Sigmoid colon (tissue), 3 donors: ENCODE data around the gene MC5R.

Experiments used
- CTCF ChIP-seq, 4 experiments: fragments of 450-650 bp in 3 of 4; fragments of 200-600 bp in 1 of 4; IDR thresholded peaks; one replicate each; pipeline ENCODE4 v1.5.1; 2016 to 2019; ENCODE audit warnings: antibody characterized with exemption in 4 of 4, mild to moderate bottlenecking in 3 of 4, moderate library complexity in 2 of 4
- POLR2A ChIP-seq, 2 donors: fragments of 450-650 bp; IDR thresholded peaks; one replicate each; pipeline ENCODE4 v1.6.1; 2016; ENCODE audit warnings: antibody characterized with exemption in 2 of 2, mild to moderate bottlenecking in 2 of 2, moderate library complexity in 2 of 2

DNA sequence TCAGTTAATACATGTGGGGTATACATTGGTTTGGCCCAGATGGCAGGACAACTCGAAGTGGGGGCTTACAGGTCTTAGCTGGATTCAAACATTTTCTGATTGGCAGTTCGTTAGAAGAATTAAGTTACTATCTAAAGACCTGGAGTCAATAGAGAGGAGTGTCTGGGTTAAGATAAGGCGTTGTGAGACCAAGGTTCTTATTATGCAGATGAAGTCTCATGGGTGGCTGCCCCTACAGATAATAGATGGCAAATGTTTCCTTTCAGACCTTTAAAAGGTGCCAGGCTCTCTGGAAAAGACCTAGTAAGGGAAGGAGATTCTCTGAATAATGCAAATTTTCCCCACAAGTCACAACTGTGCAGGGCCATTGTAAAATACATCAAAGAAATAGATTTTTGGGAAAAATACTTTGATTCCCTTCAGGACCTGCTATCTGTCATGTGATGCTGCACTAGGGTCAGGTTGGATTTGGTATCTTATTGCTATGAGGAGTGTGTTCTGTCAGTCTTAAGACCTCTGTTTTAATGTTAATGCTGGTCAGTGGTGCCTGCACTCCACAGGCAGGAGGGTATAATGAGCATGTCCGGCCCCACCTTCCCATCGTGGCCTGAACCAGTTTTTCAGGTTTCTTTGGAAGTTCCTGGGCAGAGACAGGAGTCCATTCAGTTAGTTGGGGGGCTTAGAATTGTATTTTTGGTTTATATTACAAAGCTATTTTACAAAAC is 14.3 kb upstream of the MC5R start:
- TF ChIP-seq POLR2A (IDR thresholded peaks at IDR 0.05), result no peak
- no peak for TF ChIP-seq CTCF (IDR thresholded peaks at IDR 0.05)
